Measurements from ENCODE around the gene PBX1.

GRCh38 chr1:164650531-164650930 lies 91.5 kb downstream of the PBX1 start:
- TF ChIP-seq, protein P1, sequence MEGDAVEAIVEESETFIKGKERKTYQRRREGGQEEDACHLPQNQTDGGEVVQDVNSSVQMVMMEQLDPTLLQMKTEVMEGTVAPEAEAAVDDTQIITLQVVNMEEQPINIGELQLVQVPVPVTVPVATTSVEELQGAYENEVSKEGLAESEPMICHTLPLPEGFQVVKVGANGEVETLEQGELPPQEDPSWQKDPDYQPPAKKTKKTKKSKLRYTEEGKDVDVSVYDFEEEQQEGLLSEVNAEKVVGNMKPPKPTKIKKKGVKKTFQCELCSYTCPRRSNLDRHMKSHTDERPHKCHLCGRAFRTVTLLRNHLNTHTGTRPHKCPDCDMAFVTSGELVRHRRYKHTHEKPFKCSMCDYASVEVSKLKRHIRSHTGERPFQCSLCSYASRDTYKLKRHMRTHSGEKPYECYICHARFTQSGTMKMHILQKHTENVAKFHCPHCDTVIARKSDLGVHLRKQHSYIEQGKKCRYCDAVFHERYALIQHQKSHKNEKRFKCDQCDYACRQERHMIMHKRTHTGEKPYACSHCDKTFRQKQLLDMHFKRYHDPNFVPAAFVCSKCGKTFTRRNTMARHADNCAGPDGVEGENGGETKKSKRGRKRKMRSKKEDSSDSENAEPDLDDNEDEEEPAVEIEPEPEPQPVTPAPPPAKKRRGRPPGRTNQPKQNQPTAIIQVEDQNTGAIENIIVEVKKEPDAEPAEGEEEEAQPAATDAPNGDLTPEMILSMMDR (IDR thresholded peaks at IDR 0.05) = no peak
- TF ChIP-seq POLR2A (IDR thresholded peaks at IDR 0.05) = no peak
- no peak for TF ChIP-seq POLR2AphosphoS5 (IDR thresholded peaks at IDR 0.05)
